Measurements from ENCODE around the gene TMEM119. TPM values are rescaled to one million over a fixed set of nuclear protein-coding genes. Genes with fewer than 3 reads are reported as not detected.

The TMEM119 gene
- total RNA-seq, 2 donors from 2014 or later = 7.2 to 8.8 TPM

GRCh38 chr12:108607981-108608600 is 10.2 kb upstream of the TMEM119 start:
- Histone ChIP-seq H3K27ac (no peak overlapping the region), H3K9me3 (no peaks in the 10 kb centered on the region), H3K27me3 (no peaks in the 10 kb centered on the region), H3K4me3 (no peak overlapping the region), H3K4me1 (no peaks in the 10 kb centered on the region), H3K36me3 (no peaks in the 10 kb centered on the region), H3K9ac (ENCODE audit: low read depth in 2 of 2, low read length in 2 of 2) (no peak overlapping the region)
- no peak for DNase-seq
- intact Hi-C loops (cut with DNase I) = no loop called here
- TF ChIP-seq, protein P1, sequence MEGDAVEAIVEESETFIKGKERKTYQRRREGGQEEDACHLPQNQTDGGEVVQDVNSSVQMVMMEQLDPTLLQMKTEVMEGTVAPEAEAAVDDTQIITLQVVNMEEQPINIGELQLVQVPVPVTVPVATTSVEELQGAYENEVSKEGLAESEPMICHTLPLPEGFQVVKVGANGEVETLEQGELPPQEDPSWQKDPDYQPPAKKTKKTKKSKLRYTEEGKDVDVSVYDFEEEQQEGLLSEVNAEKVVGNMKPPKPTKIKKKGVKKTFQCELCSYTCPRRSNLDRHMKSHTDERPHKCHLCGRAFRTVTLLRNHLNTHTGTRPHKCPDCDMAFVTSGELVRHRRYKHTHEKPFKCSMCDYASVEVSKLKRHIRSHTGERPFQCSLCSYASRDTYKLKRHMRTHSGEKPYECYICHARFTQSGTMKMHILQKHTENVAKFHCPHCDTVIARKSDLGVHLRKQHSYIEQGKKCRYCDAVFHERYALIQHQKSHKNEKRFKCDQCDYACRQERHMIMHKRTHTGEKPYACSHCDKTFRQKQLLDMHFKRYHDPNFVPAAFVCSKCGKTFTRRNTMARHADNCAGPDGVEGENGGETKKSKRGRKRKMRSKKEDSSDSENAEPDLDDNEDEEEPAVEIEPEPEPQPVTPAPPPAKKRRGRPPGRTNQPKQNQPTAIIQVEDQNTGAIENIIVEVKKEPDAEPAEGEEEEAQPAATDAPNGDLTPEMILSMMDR (IDR thresholded peaks at IDR 0.05) = no peak

DNA sequence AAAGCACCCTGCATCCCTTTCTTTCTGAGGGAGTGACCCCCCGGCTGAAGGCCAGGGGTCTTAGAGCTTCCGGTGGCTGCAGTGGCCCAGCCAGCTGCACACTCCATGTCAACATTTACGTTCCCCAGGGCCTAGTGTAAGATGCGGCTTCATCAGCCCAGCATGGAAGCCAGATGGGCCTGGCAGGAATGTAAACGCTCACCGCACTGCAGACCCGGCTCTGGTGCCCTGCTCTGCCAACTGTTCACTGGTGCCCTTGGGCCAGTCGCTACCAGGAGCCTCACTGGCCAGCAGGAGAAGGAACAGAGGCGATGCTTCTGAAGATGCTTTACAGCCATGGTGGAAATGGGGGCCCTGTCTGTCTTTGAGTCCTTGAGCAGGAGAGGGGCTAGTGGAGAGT is 8.6 kb upstream of the TMEM119 start:
- TF ChIP-seq, protein P1 (IDR thresholded peaks at IDR 0.05) = no peak
- Histone ChIP-seq H3K4me3 (no peak overlapping the region), H3K27ac (no peak overlapping the region), H3K36me3 (no peaks in the 10 kb centered on the region), H3K9ac (ENCODE audit: low read depth in 2 of 2, low read length in 2 of 2) (no peak overlapping the region), H3K9me3 (no peaks in the 10 kb centered on the region), H3K27me3 (no peaks in the 10 kb centered on the region), H3K4me1 (no peaks in the 10 kb centered on the region)
- intact Hi-C loops (cut with DNase I) = no loop called here
- no peak for DNase-seq

- H3K9me3 ChIP-seq = no peaks in the 10 kb centered on the region
- H3K4me3 ChIP-seq = no peak overlapping the region
- H3K27me3 ChIP-seq = no peaks in the 10 kb centered on the region
- DNase-seq = no peak
- TF ChIP-seq, protein P1 (IDR thresholded peaks at IDR 0.05) = no peak
- H3K9ac ChIP-seq (ENCODE audit: low read depth in 2 of 2, low read length in 2 of 2) = no peak overlapping the region
- H3K36me3 ChIP-seq = no peaks in the 10 kb centered on the region
- intact Hi-C loops (cut with DNase I) = no loop called here
- H3K4me1 ChIP-seq = no peaks in the 10 kb centered on the region
- H3K27ac ChIP-seq = no peak overlapping the region
Measured at GRCh38 chr12:108605690-108606406, 8.0 kb upstream of the TMEM119 start.

- no peaks in the 10 kb centered on the region for H3K9me3 ChIP-seq
- H3K4me3 ChIP-seq = no peak overlapping the region
- no peak overlapping the region for H3K27ac ChIP-seq
- no peaks in the 10 kb centered on the region for H3K36me3 ChIP-seq
- TF ChIP-seq, protein P1 (IDR thresholded peaks at IDR 0.05) = no peak
- DNase-seq = no peak
- intact Hi-C loops (cut with DNase I) = no loop called here
- H3K9ac ChIP-seq (ENCODE audit: low read depth in 2 of 2, low read length in 2 of 2) = no peak overlapping the region
- H3K27me3 ChIP-seq = no peaks in the 10 kb centered on the region
- H3K4me1 ChIP-seq = no peaks in the 10 kb centered on the region
Measured at GRCh38 chr12:108605000-108605689, 7.3 kb upstream of the TMEM119 start.

GRCh38 chr12:108604208-108604941 is 6.5 kb upstream of the TMEM119 start:
- Histone ChIP-seq H3K27ac (no peak overlapping the region), H3K4me1 (no peaks in the 10 kb centered on the region), H3K9me3 (no peaks in the 10 kb centered on the region), H3K4me3 (no peak overlapping the region), H3K9ac (ENCODE audit: low read depth in 2 of 2, low read length in 2 of 2) (no peak overlapping the region), H3K36me3 (no peaks in the 10 kb centered on the region), H3K27me3 (no peaks in the 10 kb centered on the region)
- TF ChIP-seq, protein P1 (IDR thresholded peaks at IDR 0.05) = no peak
- intact Hi-C loops (cut with DNase I) = no loop called here
- no peak for DNase-seq
